ENCODE measurements around the gene PRIM1.
"Not testable (repeated sequence)": the region's sequence is repeated elsewhere in the genome, so short reads cannot be mapped to it uniquely, and the experiment has no call there.

The PRIM1 gene

DNA sequence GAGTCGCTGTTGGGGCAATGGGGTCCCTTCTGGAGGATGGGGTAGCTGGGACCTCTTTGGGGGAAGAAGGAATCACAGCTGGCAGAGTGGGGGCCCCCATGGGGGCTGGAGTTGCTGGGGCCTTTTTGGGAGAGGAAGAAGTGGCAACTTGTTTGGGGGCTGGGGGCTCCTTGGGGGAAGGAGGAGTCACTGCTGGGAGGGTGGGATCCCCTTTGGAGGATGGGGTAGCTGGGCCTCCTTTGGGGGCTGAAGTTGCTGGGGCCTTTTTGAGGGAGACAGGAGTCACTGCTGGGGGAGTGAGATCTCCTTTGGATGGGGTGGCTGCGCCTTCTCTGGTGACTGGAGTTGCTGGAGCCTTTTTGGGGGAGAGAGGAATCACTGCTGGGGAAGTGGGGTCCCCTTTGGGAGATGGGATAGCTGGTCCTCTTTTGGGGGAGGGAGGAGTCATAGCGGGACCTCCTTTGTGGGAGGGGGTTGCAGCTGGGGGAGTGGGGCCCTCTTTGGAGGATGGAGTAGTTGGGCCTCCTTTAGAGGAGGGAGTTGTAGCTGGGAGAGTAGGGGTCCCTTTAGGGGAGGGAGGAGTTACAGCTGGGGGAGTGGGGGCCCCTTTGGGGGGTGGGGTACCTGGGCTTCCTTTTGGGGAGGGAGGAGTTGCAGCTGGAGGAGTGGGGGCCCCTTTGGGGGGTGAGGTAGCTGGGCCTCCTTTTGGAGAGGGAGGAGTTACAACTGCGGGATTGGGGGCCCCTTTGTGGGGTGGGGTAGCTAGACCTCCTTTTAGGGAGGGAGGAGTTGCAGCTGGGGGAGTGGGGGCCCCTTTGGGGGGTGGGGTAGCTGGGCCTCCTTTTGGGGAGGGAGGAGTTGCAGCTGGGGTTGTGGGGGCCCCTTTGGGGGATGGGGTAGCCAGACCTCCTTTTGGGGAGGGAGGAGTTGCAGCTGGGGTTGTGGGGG lies 34.9 kb downstream of the PRIM1 start:
- no peak for DNase-seq

DNA sequence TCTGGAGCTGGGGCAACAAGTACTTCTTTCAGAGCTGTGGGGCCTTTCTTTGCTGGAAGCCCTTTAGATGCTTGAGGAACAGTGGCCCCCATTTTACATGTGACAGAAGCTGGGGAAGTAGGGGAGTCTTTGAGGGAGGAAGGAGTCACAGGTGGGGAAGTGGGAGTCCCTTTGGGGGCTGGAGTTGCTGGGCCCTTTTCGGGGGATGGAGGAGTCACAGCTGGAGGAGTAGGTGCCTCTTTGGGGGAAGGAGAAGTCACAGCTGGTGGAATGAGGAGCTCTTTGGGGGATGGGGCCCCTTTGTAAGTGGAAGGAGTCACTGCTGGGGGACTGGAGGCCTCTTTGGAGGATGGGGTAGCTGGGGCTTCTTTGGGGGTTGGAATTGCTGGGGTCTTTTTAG lies 35.7 kb downstream of the PRIM1 start:
- no peak for DNase-seq

GRCh38 chr12:56715798-56716197 lies 36.3 kb downstream of the PRIM1 start:
- DNase-seq: no peak

DNA sequence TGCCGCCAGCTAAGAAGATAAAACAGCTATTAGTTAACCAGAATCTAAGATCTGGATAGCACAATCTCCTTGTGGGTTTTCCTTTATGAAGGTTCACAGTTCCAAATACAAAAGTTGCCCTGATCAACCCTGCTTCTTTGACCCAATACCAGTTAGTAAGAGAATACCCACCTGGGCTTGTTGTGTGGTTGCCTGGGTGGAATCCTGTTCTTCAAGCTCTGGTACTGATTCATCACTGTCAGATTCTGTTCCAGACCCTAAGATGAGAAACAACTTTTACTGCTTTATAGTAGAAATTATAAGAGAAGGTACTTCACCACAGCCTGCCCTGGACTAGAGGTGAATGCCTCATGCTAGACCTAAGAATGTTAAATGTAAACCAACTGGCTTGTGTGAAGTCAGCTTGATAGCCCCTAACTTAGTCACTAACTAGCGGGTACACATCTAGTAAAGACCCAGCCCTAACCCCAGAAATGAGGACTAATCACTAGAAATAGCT lies 37.6 kb downstream of the PRIM1 start:
- no peak for DNase-seq

- no peak for DNase-seq
These were observed 38.8 kb downstream of the PRIM1 start for GRCh38 chr12:56713345-56713744.

GRCh38 chr12:56709759-56710376 lies 42.3 kb downstream of the PRIM1 start:
- no peak for DNase-seq

DNA sequence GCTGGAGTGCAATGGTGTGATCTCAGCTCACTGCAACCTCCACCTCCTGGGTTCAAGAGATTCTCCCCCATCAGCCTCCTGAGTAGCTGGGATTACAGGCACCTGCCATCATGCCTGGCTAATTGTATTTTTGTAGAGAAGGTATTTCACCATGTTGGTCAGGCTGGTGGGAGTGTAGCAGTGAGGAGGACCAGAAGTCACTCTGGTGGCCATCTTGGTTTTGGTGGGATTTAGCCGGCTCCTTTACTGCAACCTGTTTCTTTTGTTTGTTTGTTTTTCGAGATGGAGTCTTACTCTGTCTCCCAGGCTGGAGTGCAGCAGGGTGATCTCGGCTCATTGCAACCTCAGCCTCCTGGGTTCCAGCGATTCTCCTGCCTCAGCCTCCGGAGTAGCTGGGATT lies 47.6 kb downstream of the PRIM1 start:
- DNase-seq: not testable (repeated sequence)

DNA sequence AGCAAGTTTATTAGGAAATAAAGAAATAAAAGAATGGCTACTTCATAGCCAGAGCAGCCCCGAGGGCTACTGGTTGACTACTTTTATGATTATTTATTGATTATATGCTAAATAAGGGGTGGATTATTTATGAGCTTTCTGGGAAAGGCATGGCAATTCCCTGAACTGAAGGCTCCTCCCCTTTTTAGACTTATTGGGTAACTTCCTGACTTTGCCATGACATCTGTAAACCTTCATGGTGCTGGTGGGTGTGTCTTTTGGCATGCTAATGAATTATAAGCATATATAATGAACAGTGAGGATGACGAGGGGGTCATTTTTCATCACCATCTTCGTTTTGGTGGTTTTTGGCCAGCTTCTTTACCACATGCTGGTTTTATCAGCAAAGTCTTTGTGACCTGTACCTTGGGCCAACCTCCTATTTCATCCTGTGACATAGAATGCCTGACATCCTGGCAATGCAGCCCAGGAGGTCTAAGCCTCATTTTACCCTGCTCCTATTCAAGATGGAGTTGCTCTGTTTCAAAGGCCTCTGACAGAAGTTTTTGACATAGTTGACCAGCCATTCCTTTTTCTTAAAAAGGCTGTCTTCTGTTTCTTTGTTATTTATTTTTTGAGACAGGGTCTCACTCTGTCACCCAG lies 53.0 kb downstream of the PRIM1 start:
- DNase-seq: no peak

- DNase-seq: no peak
These were observed 56.6 kb downstream of the PRIM1 start for GRCh38 chr12:56695327-56696101.

DNA sequence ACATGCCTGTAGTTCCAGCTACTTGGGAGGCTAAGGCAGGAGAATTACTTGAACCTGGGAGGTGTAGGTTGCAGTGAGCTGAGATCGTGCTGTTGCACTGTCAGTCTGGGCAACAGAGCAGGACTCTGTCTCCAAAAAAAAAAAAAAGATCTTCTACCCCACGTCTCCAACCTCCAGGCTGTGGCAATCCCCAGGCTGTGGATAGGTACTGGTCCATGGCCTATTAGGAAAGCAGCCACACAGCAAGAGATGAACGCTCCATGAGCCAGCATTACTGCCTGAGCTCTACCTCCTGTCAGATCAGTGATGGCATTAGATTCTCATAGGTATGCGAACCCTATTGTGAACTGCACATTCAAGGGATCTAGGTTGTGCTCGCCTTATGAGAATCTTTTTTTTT lies 58.0 kb downstream of the PRIM1 start:
- DNase-seq: no peak

- DNase-seq: no peak
These were observed 63.3 kb downstream of the PRIM1 start for GRCh38 chr12:56688846-56689109.

- peak; percentile 98 for DNase-seq
These were observed 63.8 kb downstream of the PRIM1 start, which contains the start of gene PTGES3 for GRCh38 chr12:56688129-56688845. Gene PTGES3, minus strand, starts transcription at chr12:56688284. Its CDS starts 285 bp downstream, at chr12:56687999.

- peak; percentile 75 for DNase-seq
These were observed 64.6 kb downstream of the PRIM1 start for GRCh38 chr12:56687223-56688128.

DNA sequence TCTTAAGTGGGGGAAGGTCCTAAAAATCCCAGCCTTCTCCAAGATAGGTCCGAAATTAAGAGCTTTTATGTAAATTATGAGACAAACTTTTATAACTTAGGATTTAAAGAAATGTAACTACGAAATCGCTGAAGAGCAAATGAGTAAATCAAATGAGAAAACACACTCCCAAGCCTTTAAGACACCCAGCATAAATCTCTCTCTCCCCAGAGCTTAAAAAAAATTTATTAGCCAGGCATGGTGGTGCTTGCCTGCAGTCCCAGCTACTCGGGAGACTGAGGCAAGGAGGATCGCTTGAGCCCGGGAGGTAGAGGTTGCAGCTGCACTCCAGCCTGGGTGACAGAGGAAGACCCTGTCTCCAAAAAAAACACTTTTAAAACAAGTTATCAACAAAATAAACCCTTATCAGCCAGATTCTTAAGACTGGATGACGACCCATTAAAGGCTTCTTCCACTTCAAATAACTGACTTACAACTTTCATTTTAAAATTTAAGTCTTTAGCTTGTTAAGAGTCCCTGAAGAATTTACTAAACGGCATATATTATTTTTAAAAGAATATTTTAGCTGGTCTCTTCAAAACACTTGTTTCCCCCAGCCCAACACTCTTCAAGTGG lies 67.3 kb downstream of the PRIM1 start:
- peak; percentile 42 for DNase-seq

DNA sequence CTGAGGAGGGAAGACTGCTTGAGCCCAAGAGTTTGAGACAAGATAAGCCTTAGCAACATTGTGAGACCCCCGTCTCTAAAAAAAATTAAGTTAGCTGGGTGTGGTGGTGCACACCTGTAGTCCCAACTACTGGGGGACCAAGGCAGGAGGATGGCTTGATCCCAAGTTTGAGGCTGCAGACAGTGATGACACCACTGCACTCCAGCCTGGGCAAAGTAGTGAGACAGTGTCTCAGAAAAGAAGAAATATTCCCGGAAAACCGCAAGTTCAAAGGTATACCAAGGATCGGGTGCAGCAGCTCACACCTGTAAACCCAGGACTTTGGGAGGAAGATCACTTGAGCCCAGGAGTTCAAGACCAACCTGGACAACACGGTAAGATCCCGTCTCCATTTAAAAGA lies 69.8 kb downstream of the PRIM1 start:
- DNase-seq: no peak
